Sigmoid colon (tissue), 4 donors: ENCODE measurements around the gene GRIK4.

Experiments used
- EP300 ChIP-seq, 4 donors: sonication (generic); formaldehyde crosslinking; IDR thresholded peaks; one replicate each; pipeline ENCODE4 v1.6.1; 2017; ENCODE audit warnings: antibody characterized with exemption in 4 of 4
- POLR2A ChIP-seq, 2 donors: fragments of 450-650 bp; IDR thresholded peaks; one replicate each; pipeline ENCODE4 v1.6.1; 2016; ENCODE audit warnings: antibody characterized with exemption in 2 of 2, mild to moderate bottlenecking in 2 of 2, moderate library complexity in 2 of 2
- POLR2AphosphoS5 ChIP-seq, 4 donors: sonication (generic); formaldehyde crosslinking; IDR thresholded peaks; one replicate each; pipeline ENCODE4 v1.6.1; 2017; ENCODE audit warnings: antibody characterized with exemption in 4 of 4
- TF ChIP-seq, protein P1 (sequence below), 4 experiments: fragments of 450-650 bp in 3 of 4; fragments of 200-600 bp in 1 of 4; IDR thresholded peaks; one replicate each; pipeline ENCODE4 v1.5.1; 2016 to 2019; ENCODE audit warnings: antibody characterized with exemption in 4 of 4, mild to moderate bottlenecking in 3 of 4, moderate library complexity in 2 of 4

DNA sequence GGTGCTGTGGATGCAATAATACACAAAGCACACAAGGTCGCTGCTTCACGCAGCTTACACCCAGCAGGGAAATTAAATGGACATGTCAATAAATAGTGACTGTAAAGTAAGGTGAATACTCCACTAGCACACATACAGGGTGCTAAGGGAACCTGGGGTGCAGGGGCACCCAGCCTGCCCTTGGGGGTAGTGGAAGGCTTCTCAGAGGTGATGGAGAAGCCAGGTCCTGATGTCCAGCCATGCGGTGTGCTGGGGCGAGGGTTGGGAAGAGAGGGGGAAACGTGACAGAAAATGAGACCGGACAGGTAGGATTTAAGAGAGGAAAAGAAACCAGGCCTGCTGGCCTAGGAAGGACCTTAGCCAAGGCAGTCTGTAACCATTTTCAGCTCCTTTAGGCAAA lies 200.5 kb downstream of the GRIK4 start:
- TF ChIP-seq, protein P1, sequence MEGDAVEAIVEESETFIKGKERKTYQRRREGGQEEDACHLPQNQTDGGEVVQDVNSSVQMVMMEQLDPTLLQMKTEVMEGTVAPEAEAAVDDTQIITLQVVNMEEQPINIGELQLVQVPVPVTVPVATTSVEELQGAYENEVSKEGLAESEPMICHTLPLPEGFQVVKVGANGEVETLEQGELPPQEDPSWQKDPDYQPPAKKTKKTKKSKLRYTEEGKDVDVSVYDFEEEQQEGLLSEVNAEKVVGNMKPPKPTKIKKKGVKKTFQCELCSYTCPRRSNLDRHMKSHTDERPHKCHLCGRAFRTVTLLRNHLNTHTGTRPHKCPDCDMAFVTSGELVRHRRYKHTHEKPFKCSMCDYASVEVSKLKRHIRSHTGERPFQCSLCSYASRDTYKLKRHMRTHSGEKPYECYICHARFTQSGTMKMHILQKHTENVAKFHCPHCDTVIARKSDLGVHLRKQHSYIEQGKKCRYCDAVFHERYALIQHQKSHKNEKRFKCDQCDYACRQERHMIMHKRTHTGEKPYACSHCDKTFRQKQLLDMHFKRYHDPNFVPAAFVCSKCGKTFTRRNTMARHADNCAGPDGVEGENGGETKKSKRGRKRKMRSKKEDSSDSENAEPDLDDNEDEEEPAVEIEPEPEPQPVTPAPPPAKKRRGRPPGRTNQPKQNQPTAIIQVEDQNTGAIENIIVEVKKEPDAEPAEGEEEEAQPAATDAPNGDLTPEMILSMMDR (IDR thresholded peaks at IDR 0.05) = no peak
- TF ChIP-seq POLR2A (IDR thresholded peaks at IDR 0.05) = no peak
- no peak for TF ChIP-seq EP300 (IDR thresholded peaks at IDR 0.05)
- TF ChIP-seq POLR2AphosphoS5 (IDR thresholded peaks at IDR 0.05) = no peak
